Trophoblast cell (in vitro differentiated cells and primary cell): Measurements from ENCODE around the gene NDST4.

Source experiments
- DNase-seq, 2 donors: peaks; one replicate each; pipeline ENCODE4 v3.0.0-alpha.2; 2016
- H2AFZ ChIP-seq: 2 replicates; pipeline ENCODE4 v1.6.1; 2013; ENCODE audit warnings: low read length, moderate library complexity, mild to moderate bottlenecking; ENCODE audit not compliant: insufficient read depth, poor library complexity
- H2AK5ac ChIP-seq: 2 replicates; pipeline ENCODE4 v1.6.1; 2013; ENCODE audit warnings: mild to moderate bottlenecking, low read length
- H2BK120ac ChIP-seq: 2 replicates; pipeline ENCODE4 v1.6.1; 2013; ENCODE audit warnings: low read length, mild to moderate bottlenecking, moderate library complexity; ENCODE audit not compliant: insufficient read depth, poor library complexity
- H2BK12ac ChIP-seq: 2 replicates; pipeline ENCODE4 v1.6.1; 2013; ENCODE audit warnings: mild to moderate bottlenecking, low read length, moderate library complexity
- H2BK5ac ChIP-seq: 2 replicates; pipeline ENCODE4 v1.6.1; 2013; ENCODE audit warnings: low read length, low read depth, moderate library complexity, mild to moderate bottlenecking; ENCODE audit not compliant: poor library complexity
- H3K14ac ChIP-seq: 2 replicates; pipeline ENCODE4 v1.6.1; 2013; ENCODE audit warnings: mild to moderate bottlenecking, low read length
- H3K18ac ChIP-seq: 2 replicates; pipeline ENCODE4 v1.6.1; 2013; ENCODE audit warnings: mild to moderate bottlenecking, low read length
- H3K23ac ChIP-seq: 2 replicates; pipeline ENCODE4 v1.6.1; 2013; ENCODE audit warnings: low read length
- H3K27ac ChIP-seq: 2 replicates; pipeline ENCODE4 v1.5.1; 2013; ENCODE audit warnings: low read depth, mild to moderate bottlenecking, inconsistent platforms, low read length, moderate library complexity
- H3K27me3 ChIP-seq: 2 replicates; pipeline ENCODE4 v1.6.1; 2013; ENCODE audit warnings: inconsistent platforms, mild to moderate bottlenecking, low read length, moderate library complexity; ENCODE audit not compliant: insufficient read depth
- H3K36me3 ChIP-seq, 2 experiments: 1 replicate in 1 of 2; 2 replicates in 1 of 2; pipeline ENCODE4 v1.6.1; 2013; ENCODE audit warnings: low read length in 2 of 2, mild to moderate bottlenecking in 2 of 2, moderate library complexity in 1 of 2; ENCODE audit not compliant: insufficient read depth in 2 of 2, control insufficient read depth in 1 of 2
- H3K4ac ChIP-seq: 2 replicates; pipeline ENCODE4 v1.6.1; 2013; ENCODE audit warnings: low read depth, mild to moderate bottlenecking, low read length, moderate library complexity
- H3K4me1 ChIP-seq, 2 experiments: 1 replicate in 1 of 2; 2 replicates in 1 of 2; pipeline ENCODE4 v1.6.1; 2013; ENCODE audit warnings: low read length in 2 of 2, mild to moderate bottlenecking in 2 of 2, moderate library complexity in 1 of 2; ENCODE audit not compliant: insufficient read depth in 2 of 2, control insufficient read depth in 1 of 2
- H3K4me2 ChIP-seq: 2 replicates; pipeline ENCODE4 v1.6.1; 2013; ENCODE audit warnings: inconsistent platforms, mild to moderate bottlenecking, low read length, moderate library complexity
- H3K4me3 ChIP-seq: 2 replicates; pipeline ENCODE4 v1.5.1; 2013; ENCODE audit warnings: mild to moderate bottlenecking, low read depth, low read length, inconsistent platforms
- H3K79me1 ChIP-seq: one replicate; pipeline ENCODE4 v1.6.1; 2013; ENCODE audit warnings: low read length
- H3K79me2 ChIP-seq: 2 replicates; pipeline ENCODE4 v1.6.1; 2013; ENCODE audit warnings: low read length, mild to moderate bottlenecking; ENCODE audit not compliant: control insufficient read depth, insufficient read depth, poor library complexity
- H3K9ac ChIP-seq: 2 replicates; pipeline ENCODE4 v1.6.1; 2013; ENCODE audit warnings: mild to moderate bottlenecking, low read length
- H3K9me3 ChIP-seq: 2 replicates; pipeline ENCODE4 v1.6.1; 2013; ENCODE audit warnings: low read depth, mild to moderate bottlenecking, control low read depth, inconsistent platforms, low read length; ENCODE audit not compliant: insufficient read depth
- H4K12ac ChIP-seq: 2 replicates; pipeline ENCODE4 v1.6.1; 2013; ENCODE audit warnings: low read depth, mild to moderate bottlenecking, low read length, moderate library complexity
- H4K8ac ChIP-seq: 2 replicates; pipeline ENCODE4 v1.6.1; 2013; ENCODE audit warnings: low read depth, mild to moderate bottlenecking, low read length, moderate library complexity
- H4K91ac ChIP-seq: one replicate; pipeline ENCODE4 v1.6.1; 2013; ENCODE audit warnings: low read depth, mild to moderate bottlenecking, low read length, moderate library complexity
- WGBS: extraction: QIAGEN DNeasy Blood & Tissue Kit; methylation state at CpG from one replicate; pipeline ENCODE4 v1.1.7; 2013; ENCODE audit warnings: missing lambda C conversion rate; ENCODE audit not compliant: insufficient read length, insufficient coverage; ENCODE audit errors: extremely low coverage; 5-methylcytosine and 5-hydroxymethylcytosine counted together

Gene NDST4

GRCh38 chr4:114976901-114977300 is 136.5 kb downstream of the NDST4 start:
- Histone ChIP-seq H2BK5ac (no peak overlapping the region), H3K9me3 (no peaks in the 10 kb centered on the region), H3K36me3 (no peaks in the 10 kb centered on the region), H2AFZ (no peak overlapping the region), H3K27me3 (no peaks in the 10 kb centered on the region), H3K4ac (no peak overlapping the region), H3K4me1 (no peaks in the 10 kb centered on the region), H3K14ac (no peak overlapping the region), H3K4me2 (no peak overlapping the region), H4K8ac (no peak overlapping the region), H3K79me2 (no peaks in the 10 kb centered on the region), H3K27ac (no peak overlapping the region), H2BK120ac (no peak overlapping the region), H2BK12ac (no peak overlapping the region), H3K4me3 (no peak overlapping the region), H3K23ac (no peak overlapping the region), H2AK5ac (no peak overlapping the region), H3K79me1 (no peaks in the 10 kb centered on the region), H3K18ac (no peak overlapping the region), H4K91ac (no peak overlapping the region), H3K9ac (no peak overlapping the region), H4K12ac (no peak overlapping the region)
- DNase-seq = no peak
- WGBS = no CpG with 5 or more reads among the region's 1 CpG

DNA sequence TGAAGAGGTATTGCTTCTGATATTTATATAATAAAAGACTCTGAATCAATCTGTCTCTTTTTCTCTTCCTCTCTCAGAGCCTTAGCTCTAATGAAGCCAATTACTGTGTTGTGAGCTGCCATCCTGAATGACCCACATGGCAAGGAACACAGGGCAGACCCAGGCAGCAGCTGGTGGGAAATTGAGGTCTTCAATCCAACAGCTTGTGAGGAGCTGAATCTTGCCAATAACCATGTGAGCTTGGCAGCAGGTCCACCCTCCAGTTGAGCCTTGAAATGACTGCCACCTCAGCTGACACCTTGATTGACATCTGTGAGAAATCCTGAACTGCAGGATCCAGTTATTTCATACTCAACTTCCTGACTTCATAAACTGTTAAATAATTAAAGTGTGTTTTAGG is 149.4 kb downstream of the NDST4 start:
- no peak overlapping the region for H2BK12ac ChIP-seq
- H3K9me3 ChIP-seq = no peaks in the 10 kb centered on the region
- H3K27ac ChIP-seq = no peak overlapping the region
- H2BK120ac ChIP-seq = no peak overlapping the region
- no peak overlapping the region for H3K4me3 ChIP-seq
- no peak for DNase-seq
- H2AFZ ChIP-seq = no peak overlapping the region
- H2BK5ac ChIP-seq = no peak overlapping the region
- no peak overlapping the region for H3K23ac ChIP-seq
- H4K8ac ChIP-seq = no peak overlapping the region
- no peak overlapping the region for H3K18ac ChIP-seq
- H2AK5ac ChIP-seq = no peak overlapping the region
- H3K4me1 ChIP-seq = no peaks in the 10 kb centered on the region
- no peak overlapping the region for H4K91ac ChIP-seq
- H3K79me1 ChIP-seq = no peaks in the 10 kb centered on the region
- no peak overlapping the region for H3K14ac ChIP-seq
- no peaks in the 10 kb centered on the region for H3K27me3 ChIP-seq
- H3K79me2 ChIP-seq = no peaks in the 10 kb centered on the region
- no peak overlapping the region for H3K4ac ChIP-seq
- no peaks in the 10 kb centered on the region for H3K36me3 ChIP-seq
- H3K9ac ChIP-seq = no peak overlapping the region
- H4K12ac ChIP-seq = no peak overlapping the region
- H3K4me2 ChIP-seq = no peak overlapping the region

DNA sequence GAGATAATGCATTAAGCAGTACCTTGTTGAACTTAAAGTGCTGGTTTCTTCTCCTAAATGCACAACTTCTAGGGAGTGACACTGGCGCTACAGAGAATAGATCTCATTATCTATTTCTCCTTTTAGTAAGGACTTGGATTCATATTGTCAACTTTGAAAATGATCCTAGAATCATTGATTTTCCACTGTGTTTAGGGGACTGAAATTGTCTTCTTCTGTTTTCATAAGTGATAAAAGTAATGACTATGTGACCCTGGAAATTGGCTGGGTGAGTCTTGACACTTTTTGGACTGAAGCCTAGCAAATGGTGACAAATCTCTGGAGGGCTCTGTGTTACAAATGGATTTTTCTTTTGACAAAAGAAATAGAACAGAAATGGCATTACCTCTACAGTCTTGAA is 167.8 kb downstream of the NDST4 start:
- no peak overlapping the region for H4K91ac ChIP-seq
- no peak overlapping the region for H2BK5ac ChIP-seq
- H3K9ac ChIP-seq = no peak overlapping the region
- H4K12ac ChIP-seq = no peak overlapping the region
- H3K79me1 ChIP-seq = no peaks in the 10 kb centered on the region
- H3K27me3 ChIP-seq = no peaks in the 10 kb centered on the region
- H3K4me1 ChIP-seq = no peaks in the 10 kb centered on the region
- no peak overlapping the region for H3K18ac ChIP-seq
- H3K4me3 ChIP-seq = no peak overlapping the region
- H2BK12ac ChIP-seq = no peak overlapping the region
- no peak overlapping the region for H2AFZ ChIP-seq
- no peaks in the 10 kb centered on the region for H3K79me2 ChIP-seq
- H3K36me3 ChIP-seq = no peaks in the 10 kb centered on the region
- H2AK5ac ChIP-seq = no peak overlapping the region
- H2BK120ac ChIP-seq = no peak overlapping the region
- no peak overlapping the region for H3K27ac ChIP-seq
- H3K23ac ChIP-seq = no peak overlapping the region
- no peak overlapping the region for H4K8ac ChIP-seq
- H3K9me3 ChIP-seq = no peaks in the 10 kb centered on the region
- no peak overlapping the region for H3K14ac ChIP-seq
- H3K4ac ChIP-seq = no peak overlapping the region
- no peak overlapping the region for H3K4me2 ChIP-seq
- WGBS = no CpG with 5 or more reads among the region's 1 CpG
- no peak for DNase-seq

DNA sequence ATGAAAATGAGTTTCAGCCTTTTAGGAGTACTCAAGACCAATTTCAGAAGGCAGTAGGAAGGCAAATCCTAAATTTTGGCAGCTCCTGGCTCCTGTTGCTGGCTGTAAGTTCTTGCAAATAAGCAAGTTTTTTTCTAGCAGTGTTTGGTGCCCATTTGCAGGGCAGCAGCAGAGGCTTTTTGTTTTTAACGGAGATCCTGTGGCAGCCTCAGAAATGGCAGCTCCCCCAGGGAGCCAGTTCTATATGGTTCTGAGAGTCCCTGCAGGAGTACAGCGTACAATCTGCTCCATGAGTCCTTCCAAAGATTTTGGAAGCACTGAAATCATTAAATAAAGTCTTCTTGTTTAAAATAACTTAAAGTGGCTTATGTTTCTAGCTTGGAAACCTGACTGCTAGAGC is 171.9 kb downstream of the NDST4 start:
- Histone ChIP-seq H3K27ac (no peak overlapping the region), H3K9ac (no peak overlapping the region), H4K91ac (no peak overlapping the region), H2BK12ac (no peak overlapping the region), H3K79me1 (no peaks in the 10 kb centered on the region), H3K36me3 (no peaks in the 10 kb centered on the region), H2AFZ (no peak overlapping the region), H3K4me3 (no peak overlapping the region), H3K18ac (no peak overlapping the region), H3K4me1 (no peaks in the 10 kb centered on the region), H3K9me3 (no peaks in the 10 kb centered on the region), H3K14ac (no peak overlapping the region), H3K79me2 (no peaks in the 10 kb centered on the region), H2BK5ac (no peak overlapping the region), H2AK5ac (no peak overlapping the region), H2BK120ac (no peak overlapping the region), H3K4ac (no peak overlapping the region), H4K8ac (no peak overlapping the region), H3K4me2 (no peak overlapping the region), H4K12ac (no peak overlapping the region), H3K27me3 (no peaks in the 10 kb centered on the region), H3K23ac (no peak overlapping the region)
- DNase-seq = no peak
- no CpG with 5 or more reads among the region's 2 CpGs for WGBS

DNA sequence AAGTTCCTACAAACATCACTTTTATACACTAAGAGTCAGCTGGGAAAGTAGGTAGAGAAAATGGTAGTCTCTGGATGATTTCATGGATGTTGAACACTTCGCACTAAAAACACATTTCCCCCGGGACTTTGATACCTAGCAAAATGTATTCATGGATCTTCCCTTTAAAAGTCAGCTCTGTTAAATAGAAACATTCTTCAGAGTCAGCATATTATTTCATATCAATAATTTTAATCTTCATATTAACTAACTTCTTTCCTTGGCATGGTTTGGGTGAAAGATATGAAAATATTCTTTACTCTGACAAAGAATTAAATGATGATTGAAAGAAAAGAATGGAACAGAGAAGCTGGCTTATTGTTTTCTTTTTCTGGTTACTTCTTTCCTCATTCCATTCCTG is 185.5 kb downstream of the NDST4 start:
- Histone ChIP-seq H3K79me2 (no peaks in the 10 kb centered on the region), H3K18ac (no peak overlapping the region), H3K27ac (no peak overlapping the region), H2BK120ac (no peak overlapping the region), H3K14ac (no peak overlapping the region), H4K12ac (no peak overlapping the region), H4K91ac (no peak overlapping the region), H3K9ac (no peak overlapping the region), H3K4me1 (no peaks in the 10 kb centered on the region), H4K8ac (no peak overlapping the region), H2AFZ (no peak overlapping the region), H3K4me2 (no peak overlapping the region), H3K79me1 (no peaks in the 10 kb centered on the region), H3K36me3 (no peaks in the 10 kb centered on the region), H3K23ac (no peak overlapping the region), H3K27me3 (no peaks in the 10 kb centered on the region), H2BK12ac (no peak overlapping the region), H2BK5ac (no peak overlapping the region), H2AK5ac (no peak overlapping the region), H3K4me3 (no peak overlapping the region), H3K4ac (no peak overlapping the region), H3K9me3 (no peaks in the 10 kb centered on the region)
- WGBS = no CpG with 5 or more reads among the region's 2 CpGs
- DNase-seq = no peak
